ENCODE data around the gene HNMT.

GRCh38 chr2:137959166-137959565, 5.1 kb upstream of the HNMT start:
- TF ChIP-seq JUND (CRISPR knock-in tag; IDR thresholded peaks at IDR 0.05) (no peak), ZBTB49 (CRISPR knock-in tag; IDR thresholded peaks at IDR 0.05; ENCODE audit: borderline replicate concordance) (no peak), DDIT3 (CRISPR knock-in tag; IDR thresholded peaks at IDR 0.05) (no peak), NCOA5 (CRISPR knock-in tag; IDR thresholded peaks at IDR 0.05) (no peak), NFIB (CRISPR knock-in tag; IDR thresholded peaks at IDR 0.05; ENCODE audit: borderline replicate concordance) (no peak), FOXA1 (IDR thresholded peaks at IDR 0.05) (no peak), FOXA1 (CRISPR knock-in tag; IDR thresholded peaks at IDR 0.05) (no peak)
- TF ChIP-seq, protein P1, sequence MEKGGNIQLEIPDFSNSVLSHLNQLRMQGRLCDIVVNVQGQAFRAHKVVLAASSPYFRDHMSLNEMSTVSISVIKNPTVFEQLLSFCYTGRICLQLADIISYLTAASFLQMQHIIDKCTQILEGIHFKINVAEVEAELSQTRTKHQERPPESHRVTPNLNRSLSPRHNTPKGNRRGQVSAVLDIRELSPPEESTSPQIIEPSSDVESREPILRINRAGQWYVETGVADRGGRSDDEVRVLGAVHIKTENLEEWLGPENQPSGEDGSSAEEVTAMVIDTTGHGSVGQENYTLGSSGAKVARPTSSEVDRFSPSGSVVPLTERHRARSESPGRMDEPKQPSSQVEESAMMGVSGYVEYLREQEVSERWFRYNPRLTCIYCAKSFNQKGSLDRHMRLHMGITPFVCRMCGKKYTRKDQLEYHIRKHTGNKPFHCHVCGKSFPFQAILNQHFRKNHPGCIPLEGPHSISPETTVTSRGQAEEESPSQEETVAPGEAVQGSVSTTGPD (CRISPR knock-in tag; IDR thresholded peaks at IDR 0.05), result no peak

Measured in HepG2 (cell line).